Neural crest cell (in vitro differentiated cells): ENCODE data around the gene DGKG. TPM values are rescaled to one million over a fixed set of nuclear protein-coding genes. Genes with fewer than 3 reads are reported as not detected.

Source experiments
- DNase-seq: peaks from one replicate; pipeline ENCODE4 v3.0.0; 2021; ENCODE audit warnings: low read depth, mixed read lengths, low spot score
- H3K27ac Mint-ChIP-seq: one replicate; pipeline ENCODE4 v1.8.0; 2021; ENCODE audit warnings: mild to moderate bottlenecking, mixed read lengths; ENCODE audit not compliant: unreplicated experiment
- H3K27me3 Mint-ChIP-seq: 2 replicates; pipeline ENCODE4 v1.8.0; 2021; ENCODE audit warnings: low read depth, mild to moderate bottlenecking, mixed read lengths
- H3K36me3 Mint-ChIP-seq: 2 replicates; pipeline ENCODE4 v1.8.0; 2021; ENCODE audit warnings: low read depth, mild to moderate bottlenecking, mixed read lengths
- H3K4me1 Mint-ChIP-seq: 2 replicates; pipeline ENCODE4 v1.8.0; 2021; ENCODE audit warnings: mixed read lengths
- H3K4me3 Mint-ChIP-seq: one replicate; pipeline ENCODE4 v1.8.0; 2021; ENCODE audit warnings: mild to moderate bottlenecking, mixed read lengths
- H3K9me3 Mint-ChIP-seq: 2 replicates; pipeline ENCODE4 v1.8.0; 2021; ENCODE audit warnings: mixed read lengths
- CTCF ChIP-seq: fragments of 200-600 bp; sonication (generic); conservative IDR thresholded peaks from 2 replicates; pipeline ENCODE4 v1.5.0; 2021; ENCODE audit warnings: antibody characterized with exemption, mild to moderate bottlenecking
- total RNA-seq: library from RNA; stranded (reverse); gene quantifications from 2 replicates; pipeline ENCODE4 v1.2.1, GENCODE V29; 2021

The DGKG gene
- total RNA-seq, 1 donor from 2014 or later: not detected

- peak; percentile 32 for DNase-seq
- Mint-ChIP-seq H3K9me3 (no peaks in the 10 kb centered on the region), H3K4me3 (peak overlapping the region; percentile 81), H3K27me3 (peaks cover 65% of the 10 kb centered on the region), H3K4me1 (peaks cover 4% of the 10 kb centered on the region), H3K36me3 (no peaks in the 10 kb centered on the region), H3K27ac (no peak overlapping the region)
- TF ChIP-seq CTCF: no peak
These were observed 168.2 kb downstream of the DGKG start for GRCh38 chr3:186193534-186194450.

- peaks cover 4% of the 10 kb centered on the region for H3K4me1 Mint-ChIP-seq
These were observed 169.2 kb downstream of the DGKG start for GRCh38 chr3:186192823-186193222.

GRCh38 chr3:186189492-186189891 is 172.5 kb downstream of the DGKG start:
- Mint-ChIP-seq H3K4me1 (peaks cover 4% of the 10 kb centered on the region), H3K27me3 (peaks cover 62% of the 10 kb centered on the region)
- DNase-seq: no peak

More at GRCh38 chr3:186192823-186193222, 169.2 kb downstream of the DGKG start:
- Mint-ChIP-seq H3K9me3 (no peaks in the 10 kb centered on the region), H3K27ac (no peak overlapping the region), H3K36me3 (no peaks in the 10 kb centered on the region), H3K27me3 (peaks cover 65% of the 10 kb centered on the region), H3K4me3 (peak overlapping the region; percentile 38)
- TF ChIP-seq CTCF: no peak
- DNase-seq: no peak

GRCh38 chr3:186187401-186188275 is 174.4 kb downstream of the DGKG start:
- Mint-ChIP-seq H3K9me3 (no peaks in the 10 kb centered on the region), H3K36me3 (no peaks in the 10 kb centered on the region), H3K4me1 (no peaks in the 10 kb centered on the region), H3K4me3 (no peak overlapping the region), H3K27me3 (peaks cover 43% of the 10 kb centered on the region), H3K27ac (no peak overlapping the region)
- DNase-seq: no peak
- no peak for TF ChIP-seq CTCF

More at GRCh38 chr3:186189492-186189891, 172.5 kb downstream of the DGKG start:
- H3K9me3 Mint-ChIP-seq: no peaks in the 10 kb centered on the region
- no peak for TF ChIP-seq CTCF
- H3K27ac Mint-ChIP-seq: no peak overlapping the region
- H3K36me3 Mint-ChIP-seq: no peaks in the 10 kb centered on the region
- no peak overlapping the region for H3K4me3 Mint-ChIP-seq

GRCh38 chr3:186185194-186185787 is 176.7 kb downstream of the DGKG start:
- H3K27me3 Mint-ChIP-seq: peaks cover 22% of the 10 kb centered on the region
- no peaks in the 10 kb centered on the region for H3K36me3 Mint-ChIP-seq
- no peak for DNase-seq
- H3K9me3 Mint-ChIP-seq: no peaks in the 10 kb centered on the region
- no peak overlapping the region for H3K27ac Mint-ChIP-seq
- no peak overlapping the region for H3K4me3 Mint-ChIP-seq
- TF ChIP-seq CTCF: no peak
- no peaks in the 10 kb centered on the region for H3K4me1 Mint-ChIP-seq
